IPS-18c (cell line): ENCODE measurements around the gene DNASE2.
"Not testable (repeated sequence)": the region's sequence is repeated elsewhere in the genome, so short reads cannot be mapped to it uniquely, and the experiment has no call there.

Experiments used
- H3K4me3 ChIP-seq: 2 replicates; pipeline ENCODE4 v1.7.0; 2013; ENCODE audit warnings: low read depth, mild to moderate bottlenecking, low read length, moderate library complexity; ENCODE audit not compliant: insufficient read depth
- H3K9me3 ChIP-seq: one replicate; pipeline ENCODE4 v1.6.1; 2013; ENCODE audit warnings: mild to moderate bottlenecking, low read length, moderate library complexity; ENCODE audit not compliant: control insufficient read depth, insufficient read depth

The DNASE2 gene

GRCh38 chr19:12890787-12891552 lies 9.7 kb upstream of the DNASE2 start, which contains the start of gene GCDH:
TSS of gene GCDH (plus strand) at chr19:12891160. CDS start at chr19:12891305, 145 bp downstream.
- no peaks in the 10 kb centered on the region for H3K9me3 ChIP-seq
- peak within 1 kb of the TSS; percentile 99 for H3K4me3 ChIP-seq

GRCh38 chr19:12890299-12890786 lies 9.1 kb upstream of the DNASE2 start:
- peak overlapping the region; percentile 31; the same call in 1 of the 2 replicates for H3K4me3 ChIP-seq
- not testable (repeated sequence) for H3K9me3 ChIP-seq

- Histone ChIP-seq H3K4me3 (no peak overlapping the region), H3K9me3 (peaks cover 4% of the 10 kb centered on the region)
Observed at GRCh38 chr19:12888006-12888603, 6.9 kb upstream of the DNASE2 start.

GRCh38 chr19:12886969-12887747 lies 5.9 kb upstream of the DNASE2 start, which contains the start of gene KLF1:
TSS of gene KLF1 (minus strand) at chr19:12887201. CDS start at chr19:12887140, 61 bp downstream.
- Histone ChIP-seq H3K9me3 (peaks cover 4% of the 10 kb centered on the region), H3K4me3 (peak within 1 kb of the TSS; percentile 74)

- H3K4me3 ChIP-seq = no peak overlapping the region
- H3K9me3 ChIP-seq = peaks cover 4% of the 10 kb centered on the region
Observed at GRCh38 chr19:12886651-12886968, 5.4 kb upstream of the DNASE2 start.

GRCh38 chr19:12885749-12886650 lies 4.8 kb upstream of the DNASE2 start:
- Histone ChIP-seq H3K4me3 (peak overlapping the region; percentile 74), H3K9me3 (peaks cover 4% of the 10 kb centered on the region)

- Histone ChIP-seq H3K4me3 (peak overlapping the region; percentile 74), H3K9me3 (peaks cover 4% of the 10 kb centered on the region)
Observed at GRCh38 chr19:12884926-12885748, 3.9 kb upstream of the DNASE2 start.

- peak overlapping the region; percentile 74 for H3K4me3 ChIP-seq
- H3K9me3 ChIP-seq = peaks cover 4% of the 10 kb centered on the region
Observed at GRCh38 chr19:12884627-12884925, 3.3 kb upstream of the DNASE2 start.

GRCh38 chr19:12884202-12884601 lies 3.0 kb upstream of the DNASE2 start:
- peak overlapping the region; percentile 74; the same call in 1 of the 2 replicates for H3K4me3 ChIP-seq
- H3K9me3 ChIP-seq = peaks cover 4% of the 10 kb centered on the region

- H3K9me3 ChIP-seq = peaks cover 4% of the 10 kb centered on the region
- H3K4me3 ChIP-seq = no peak overlapping the region
Observed at GRCh38 chr19:12882589-12882988, 1.3 kb upstream of the DNASE2 start.

GRCh38 chr19:12880551-12881171 lies 588 bp downstream of the DNASE2 start:
- Histone ChIP-seq H3K9me3 (peaks cover 4% of the 10 kb centered on the region), H3K4me3 (peak overlapping the region; percentile 94)

- peaks cover 2% of the 10 kb centered on the region for H3K9me3 ChIP-seq
- H3K4me3 ChIP-seq = no peak overlapping the region
Observed at GRCh38 chr19:12875086-12875485, 6.2 kb downstream of the DNASE2 start.

- H3K4me3 ChIP-seq = no peak overlapping the region
- peaks cover 2% of the 10 kb centered on the region for H3K9me3 ChIP-seq
Observed at GRCh38 chr19:12873891-12874745, 7.1 kb downstream of the DNASE2 start.

GRCh38 chr19:12872941-12873890 lies 8.0 kb downstream of the DNASE2 start:
- H3K9me3 ChIP-seq = peaks cover 2% of the 10 kb centered on the region
- H3K4me3 ChIP-seq = no peak overlapping the region
